Umbilical cord (tissue), 2 donors: ENCODE results near the gene OSBPL1A. TPM values are rescaled to one million over a fixed set of nuclear protein-coding genes. Genes with fewer than 3 reads are reported as not detected.

Experiments
- DNase-seq: peaks from one replicate; pipeline ENCODE4 v3.0.0-alpha.2; 2015; ENCODE audit warnings: low spot score
- total RNA-seq: library from RNA; depleted of rRNA; stranded (reverse); fragments of >200 nt; gene quantifications from one replicate; pipeline ENCODE4 v1.2.3, GENCODE V29; 2014; ENCODE audit warnings: low replicate concordance; ENCODE audit not compliant: insufficient read depth

Gene OSBPL1A
- total RNA-seq, 1 donor from 2014 or later, result 47.2 TPM

- no peak for DNase-seq
Measured at GRCh38 chr18:24219561-24220317, 177.9 kb downstream of the OSBPL1A start.

GRCh38 chr18:24214913-24215312 lies 182.7 kb downstream of the OSBPL1A start:
- DNase-seq, result peak; percentile 19

GRCh38 chr18:24214144-24214543 lies 183.5 kb downstream of the OSBPL1A start:
- DNase-seq, result no peak

GRCh38 chr18:24212939-24213338 lies 184.7 kb downstream of the OSBPL1A start:
- no peak for DNase-seq

- DNase-seq, result no peak
Measured at GRCh38 chr18:24209558-24209957, 188.1 kb downstream of the OSBPL1A start.

DNA sequence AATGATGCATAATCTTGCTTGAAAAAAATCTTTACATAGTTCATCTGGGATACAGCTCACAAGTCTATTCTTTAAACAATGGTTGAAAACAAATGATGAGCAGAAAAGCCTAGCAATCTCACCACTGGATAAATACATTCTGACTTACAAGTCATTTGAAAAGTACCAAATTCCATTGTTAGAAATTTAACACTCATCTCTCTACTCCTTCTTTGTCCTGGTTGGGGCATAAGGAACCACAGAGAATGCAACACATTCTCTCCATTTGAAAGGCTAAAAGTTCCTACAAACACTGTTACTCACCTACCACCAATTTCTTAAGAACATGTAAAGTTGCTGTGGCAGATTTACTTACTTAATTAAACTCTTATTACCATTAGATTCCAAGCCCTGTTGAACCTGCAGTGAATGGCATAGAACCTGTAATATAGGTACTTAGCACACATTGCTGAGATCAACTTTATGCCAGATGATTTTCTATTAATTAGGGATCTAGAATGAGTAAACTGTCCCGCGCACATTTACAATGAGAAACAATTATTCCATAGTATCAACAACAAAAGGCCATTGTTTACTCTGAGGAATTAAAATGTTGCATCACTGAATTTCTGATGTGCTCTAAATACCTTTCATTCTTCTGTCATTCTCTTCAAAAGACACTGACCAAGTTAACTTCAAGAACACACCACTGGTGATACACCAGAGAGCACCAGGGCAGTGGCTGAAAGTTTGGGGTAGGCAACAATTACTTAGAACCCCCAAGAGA lies 189.2 kb downstream of the OSBPL1A start:
- DNase-seq, result no peak

DNA sequence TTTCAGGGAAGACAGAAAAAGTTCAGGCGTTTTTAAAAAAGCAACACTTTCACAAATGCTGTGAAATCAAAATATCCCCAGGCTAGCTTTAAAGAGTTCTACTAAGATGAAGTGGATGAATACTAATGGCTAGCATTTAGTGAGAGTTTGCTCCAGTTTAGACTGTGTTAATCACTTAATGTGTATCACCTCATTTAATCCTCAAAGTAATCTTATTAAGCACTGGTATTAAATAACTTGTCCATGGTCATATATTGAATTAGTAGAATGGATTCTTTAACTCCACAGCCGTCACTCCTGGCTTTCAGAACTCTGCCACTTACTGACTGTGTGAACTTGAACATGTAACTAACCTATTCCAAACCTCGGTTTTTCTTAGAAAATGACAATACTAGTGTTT lies 192.7 kb downstream of the OSBPL1A start:
- DNase-seq, result no peak

DNA sequence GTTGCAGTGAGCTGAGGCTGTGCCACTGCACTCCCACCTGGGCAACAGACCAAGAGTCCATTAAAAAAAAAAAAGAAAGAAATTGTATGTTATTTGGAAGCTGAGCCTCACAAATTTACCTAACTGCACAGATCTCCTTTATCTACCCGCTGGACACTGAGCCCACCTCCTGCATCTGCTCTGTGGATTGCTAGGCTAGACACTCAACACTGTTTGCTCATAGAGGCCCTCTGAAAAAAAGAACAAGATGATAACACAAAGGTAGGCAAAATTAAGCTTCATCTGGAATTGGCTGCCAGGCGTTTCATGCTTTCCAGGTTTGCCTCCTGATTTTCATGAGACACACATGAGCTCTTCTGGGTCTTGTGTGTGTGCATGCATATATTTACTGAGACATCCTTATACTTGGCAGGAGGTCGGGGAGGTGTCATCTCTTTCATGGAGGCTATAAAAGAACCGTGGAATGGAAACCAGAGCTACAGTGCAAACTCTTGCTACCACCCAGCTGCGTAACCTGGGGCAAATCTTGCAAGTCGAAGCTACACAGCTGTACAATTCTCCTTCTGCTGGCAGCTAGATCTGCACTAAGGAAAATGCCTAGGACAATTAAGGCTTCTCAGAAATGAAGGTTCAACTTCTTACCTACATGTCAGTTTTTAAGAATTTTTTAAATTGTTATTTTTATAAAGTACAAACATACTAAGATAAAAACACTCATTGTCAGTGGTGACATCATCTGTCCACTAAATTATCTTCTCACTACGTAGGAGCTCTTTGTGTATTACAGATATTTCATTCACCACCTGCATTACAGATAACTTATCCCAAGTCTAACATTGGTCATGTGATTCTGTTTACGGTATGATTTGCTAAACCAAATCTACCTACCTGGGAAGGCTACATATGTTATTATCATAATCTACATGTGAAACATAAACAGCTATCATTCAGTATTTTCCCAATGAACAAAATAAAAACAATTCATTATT lies 195.6 kb downstream of the OSBPL1A start:
- no peak for DNase-seq

GRCh38 chr18:24200494-24201290 lies 196.9 kb downstream of the OSBPL1A start:
- DNase-seq, result no peak

- no peak for DNase-seq
Measured at GRCh38 chr18:24199372-24199962, 198.2 kb downstream of the OSBPL1A start.

- no peak for DNase-seq
Measured at GRCh38 chr18:24198461-24198860, 199.2 kb downstream of the OSBPL1A start.

- DNase-seq, result no peak
Measured at GRCh38 chr18:24197412-24197811, 200.2 kb downstream of the OSBPL1A start.

DNA sequence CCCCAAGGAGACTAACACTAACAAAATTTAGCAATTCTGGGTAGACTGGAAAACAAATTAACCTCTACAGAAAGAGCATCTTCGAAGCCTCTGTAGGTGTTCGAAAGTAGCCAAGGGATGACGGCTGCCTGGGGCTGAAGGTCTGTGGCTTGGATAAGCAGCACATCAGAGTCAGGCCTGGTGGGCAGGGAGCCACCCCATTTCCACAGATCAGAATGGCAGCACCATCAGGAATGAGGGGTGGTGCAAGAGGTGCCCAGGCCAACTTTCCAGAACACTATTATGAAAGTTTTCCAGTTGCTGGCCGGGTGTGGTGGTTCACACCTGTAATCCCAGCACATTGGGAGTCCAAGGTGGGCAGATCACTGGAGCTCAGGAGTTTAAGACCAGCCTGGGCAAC lies 200.9 kb downstream of the OSBPL1A start:
- DNase-seq, result no peak

- DNase-seq, result no peak
Measured at GRCh38 chr18:24195296-24196053, 202.1 kb downstream of the OSBPL1A start.

GRCh38 chr18:24190590-24190989 lies 207.0 kb downstream of the OSBPL1A start:
- peak; percentile 80 for DNase-seq

GRCh38 chr18:24189664-24190346 lies 207.8 kb downstream of the OSBPL1A start:
- no peak for DNase-seq

DNA sequence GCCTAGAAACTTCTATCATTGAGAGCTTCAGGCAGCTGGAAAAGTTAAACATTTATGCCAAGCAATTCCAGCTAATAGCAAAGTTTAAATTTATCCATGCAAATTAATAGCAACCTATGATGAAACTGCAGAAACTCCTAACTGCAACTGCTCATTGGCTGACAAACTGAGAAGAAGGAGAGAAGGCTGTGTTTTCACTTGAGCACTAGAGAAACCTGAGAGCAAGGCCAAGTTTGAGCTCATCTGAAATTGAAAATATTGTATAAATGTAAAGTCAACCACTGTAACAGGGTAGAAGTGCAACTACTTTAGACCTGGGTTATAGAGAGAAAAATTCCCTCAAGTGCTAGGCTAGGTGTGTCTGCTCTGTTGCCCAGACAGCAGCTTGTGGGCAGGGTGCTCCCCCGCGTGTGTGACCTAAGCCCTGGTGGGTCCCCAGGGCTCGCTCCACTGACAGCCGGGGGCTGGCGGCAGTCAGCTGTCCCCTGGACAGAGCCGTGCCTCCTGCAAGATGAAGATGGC lies 208.6 kb downstream of the OSBPL1A start:
- no peak for DNase-seq

- no peak for DNase-seq
Measured at GRCh38 chr18:24188120-24188519, 209.5 kb downstream of the OSBPL1A start.

DNA sequence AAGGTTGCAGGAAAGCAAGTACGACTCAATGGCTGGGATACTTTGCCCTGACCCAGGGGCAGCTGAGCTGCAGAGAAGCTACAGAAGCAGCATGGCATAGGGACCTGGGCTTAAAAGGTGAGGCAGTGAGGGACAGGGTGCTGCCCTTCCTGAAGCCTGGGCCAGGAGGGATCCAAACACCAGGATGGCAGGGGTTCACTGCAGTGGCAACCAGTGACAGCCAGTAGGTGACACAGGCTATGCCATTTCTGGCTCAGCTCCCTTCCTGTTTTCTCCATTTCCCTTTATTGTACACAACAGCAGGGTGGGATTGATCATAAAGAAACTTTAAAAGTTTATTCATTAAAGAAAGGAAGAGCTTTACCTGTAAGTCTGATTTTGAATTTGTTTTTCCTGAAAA lies 209.9 kb downstream of the OSBPL1A start:
- no peak for DNase-seq
